ENCODE data around the gene ARMC2. TPM values are rescaled to one million over a fixed set of nuclear protein-coding genes. Genes with fewer than 3 reads are reported as not detected.

Gene ARMC2
- total and polyA plus RNA-seq, 2 of the 4 experiments (the other 2 are of a cell fraction): 0.72 to 3.9 TPM

GRCh38 chr6:109002051-109002697 is 154.0 kb downstream of the ARMC2 start:
- Histone ChIP-seq H3K4me2 (ENCODE audit: low read depth, low read length) (peak overlapping the region; percentile 44; the same call in 1 of the 2 replicates), H3K4me3 (ENCODE audit: insufficient read depth, low read depth, low read length) (no peak overlapping the region), H3K9me1 (ENCODE audit: insufficient read depth, low read length) (peaks cover 5% of the 10 kb centered on the region), H3K56ac (ENCODE audit: extremely low read depth, insufficient read depth, low read length) (no peak overlapping the region), H4K5ac (ENCODE audit: low read depth, low read length) (no peak overlapping the region), H2BK20ac (ENCODE audit: low read depth, low read length) (no peak overlapping the region), H3K9me3 (ENCODE audit: control insufficient read depth, insufficient read depth, low read length) (no peaks in the 10 kb centered on the region), H2BK120ac (ENCODE audit: low read depth, low read length) (no peak overlapping the region), H3K14ac (replicated peaks; ENCODE audit: low read depth, low read length) (no peak overlapping the region), H4K91ac (ENCODE audit: insufficient read depth, low read depth, low read length) (no peak overlapping the region), H3K9ac (ENCODE audit: low read depth, low read length) (no peak overlapping the region), H2BK5ac (ENCODE audit: low read depth, low read length, poor library complexity, severe bottlenecking) (no peak overlapping the region), H4K20me1 (ENCODE audit: insufficient read depth, low read length) (peaks cover 3% of the 10 kb centered on the region; the same call in 1 of the 2 replicates), H2AK9ac (replicated peaks; ENCODE audit: low read depth, low read length, poor library complexity) (no peak overlapping the region), H4K8ac (ENCODE audit: low read depth in 2 of 2, low read length in 2 of 2) (no peak overlapping the region), H3K79me1 (ENCODE audit: low read depth in 1 of 2, low read length in 2 of 2) (peaks cover 10 to 21% of the 10 kb centered on the region in 2 experiments), H2BK15ac (ENCODE audit: low read depth, low read length) (no peak overlapping the region), H3K18ac (ENCODE audit: low read depth, low read length) (0 out of 2 replicates have a peak overlapping the region, but pooled peaks have one; percentile 29), H2AK5ac (ENCODE audit: low read depth, low read length) (no peak overlapping the region), H3K4me1 (ENCODE audit: control insufficient read depth, insufficient read depth, low read length) (peaks cover 3% of the 10 kb centered on the region; the same call in 1 of the 2 replicates), H3K36me3 (ENCODE audit: control insufficient read depth, insufficient read depth, low read length) (peaks cover 8% of the 10 kb centered on the region), H3K27me3 (ENCODE audit: control insufficient read depth, insufficient read depth, low read length) (no peaks in the 10 kb centered on the region), H3K27ac (ENCODE audit: insufficient read depth, low read length) (no peak overlapping the region), H2AFZ (replicated peaks; ENCODE audit: low read length, poor library complexity) (no peak overlapping the region), H3K4ac (ENCODE audit: low read depth, low read length) (no peak overlapping the region), H3K23ac (ENCODE audit: low read depth, low read length) (no peak overlapping the region)
- DNase-seq (peak; percentile 8), ATAC-seq (ENCODE audit: low read depth) (peak; percentile 68)
- dilution Hi-C loops (cut with HindIII; ENCODE audit: low sequenced_read_pairs, unreplicated experiment) (no loop called here), in situ Hi-C loops (cut with MboI; ENCODE audit: low sequenced_read_pairs) (no loop called here), intact Hi-C loops (cut with micrococcal nuclease) (no loop called here)
- BruUV-seq (replicated peaks): no TSS peak
- CTCF ChIA-PET: no interaction called here
- no CpG with 5 or more reads among the region's 3 CpGs for WGBS, 2 experiments (ENCODE audit: extremely low coverage in 2 of 2, insufficient read length in 1 of 2)
- POLR2A ChIA-PET (ENCODE audit: unreplicated experiment): no interaction called here
- TF ChIP-seq SMC3 (IDR thresholded peaks at IDR 0.05; ENCODE audit: low read depth, low read length) (no peak), RFX5 (IDR thresholded peaks at IDR 0.05; ENCODE audit: low read depth, low read length) (no peak), POLR2A (IDR thresholded peaks at IDR 0.05; ENCODE audit: low read depth, low read length) (no peak)
